HG02973 (cell line): Measurements from ENCODE around the gene GABRD.

Experiments used
- ATAC-seq: cut with Tn5 transposase; IDR thresholded peaks from one replicate; pipeline ENCODE4 v1.9.1; 2021; ENCODE audit warnings: moderate library complexity; ENCODE audit not compliant: unreplicated experiment

Gene GABRD

GRCh38 chr1:2052054-2052679 is 33.0 kb downstream of the GABRD start:
- ATAC-seq: no peak

GRCh38 chr1:2052756-2053155 is 33.6 kb downstream of the GABRD start:
- no peak for ATAC-seq

DNA sequence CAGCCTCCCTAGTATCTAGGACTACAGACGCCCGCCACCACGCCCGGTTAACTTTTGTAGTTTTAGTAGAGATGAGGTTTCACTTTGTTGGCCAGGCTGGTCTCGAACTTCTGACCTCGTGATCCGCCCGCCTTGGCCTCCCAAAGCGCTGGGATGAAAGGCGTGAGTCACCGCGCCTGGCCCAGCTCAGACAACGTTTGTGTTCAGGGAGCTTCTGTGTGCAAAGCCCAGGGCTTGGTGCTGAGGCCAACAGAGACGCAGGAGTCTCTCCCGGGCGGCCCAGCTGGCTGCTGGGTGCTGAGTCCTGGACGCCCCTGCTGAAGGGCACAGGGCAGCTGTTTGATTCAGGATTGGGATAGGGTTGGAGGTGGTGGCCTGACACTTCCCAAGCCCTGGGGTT is 34.1 kb downstream of the GABRD start:
- ATAC-seq: no peak

DNA sequence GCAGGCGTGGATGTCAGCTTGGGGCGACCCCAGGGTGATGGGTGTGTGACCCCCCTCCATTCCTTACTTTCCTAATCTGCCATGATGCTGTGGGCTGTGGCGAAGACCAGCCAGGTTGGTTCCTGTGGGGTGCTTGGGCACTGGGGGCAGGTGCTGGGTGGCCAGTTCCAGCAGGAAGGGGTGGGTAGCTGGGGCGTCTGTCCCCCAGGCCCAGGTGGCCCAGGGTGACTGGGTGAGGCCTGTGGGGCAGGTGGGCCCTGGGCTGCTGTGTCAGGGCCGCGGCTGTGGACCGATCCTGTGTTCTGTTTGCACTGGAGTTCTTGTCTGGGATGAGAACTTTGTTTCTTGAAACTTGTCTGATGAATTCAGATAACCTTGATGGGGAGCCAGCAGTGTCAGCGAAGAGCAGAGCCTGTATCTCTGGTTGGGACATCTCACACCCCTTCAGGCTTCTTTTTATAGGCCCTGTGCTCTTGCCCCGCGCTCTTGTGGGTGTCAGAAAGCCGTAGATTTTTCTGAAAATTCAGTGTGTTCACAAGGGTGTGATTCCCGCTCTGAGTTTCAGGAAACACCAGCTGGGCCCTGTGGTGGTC is 34.7 kb downstream of the GABRD start:
- no peak for ATAC-seq

DNA sequence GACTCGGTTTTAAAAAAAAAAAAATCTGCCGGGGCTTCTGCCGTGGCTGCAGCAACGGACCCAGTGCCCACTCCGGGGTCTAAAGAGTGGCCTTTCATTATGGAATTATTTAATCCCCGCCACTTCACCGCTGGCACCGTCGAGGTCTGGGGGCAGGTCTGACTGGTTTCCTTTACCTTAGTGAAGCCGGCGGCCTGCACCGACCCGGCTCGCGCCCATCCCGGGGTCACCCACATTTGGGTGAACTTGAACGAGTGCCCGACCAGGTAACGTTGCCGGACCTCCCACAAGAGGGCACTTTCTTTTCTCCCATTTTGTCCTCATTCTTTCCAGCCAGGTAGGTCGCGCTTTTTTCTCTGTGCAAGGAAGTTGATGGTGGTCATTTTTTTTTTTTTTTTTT is 35.4 kb downstream of the GABRD start:
- no peak for ATAC-seq

DNA sequence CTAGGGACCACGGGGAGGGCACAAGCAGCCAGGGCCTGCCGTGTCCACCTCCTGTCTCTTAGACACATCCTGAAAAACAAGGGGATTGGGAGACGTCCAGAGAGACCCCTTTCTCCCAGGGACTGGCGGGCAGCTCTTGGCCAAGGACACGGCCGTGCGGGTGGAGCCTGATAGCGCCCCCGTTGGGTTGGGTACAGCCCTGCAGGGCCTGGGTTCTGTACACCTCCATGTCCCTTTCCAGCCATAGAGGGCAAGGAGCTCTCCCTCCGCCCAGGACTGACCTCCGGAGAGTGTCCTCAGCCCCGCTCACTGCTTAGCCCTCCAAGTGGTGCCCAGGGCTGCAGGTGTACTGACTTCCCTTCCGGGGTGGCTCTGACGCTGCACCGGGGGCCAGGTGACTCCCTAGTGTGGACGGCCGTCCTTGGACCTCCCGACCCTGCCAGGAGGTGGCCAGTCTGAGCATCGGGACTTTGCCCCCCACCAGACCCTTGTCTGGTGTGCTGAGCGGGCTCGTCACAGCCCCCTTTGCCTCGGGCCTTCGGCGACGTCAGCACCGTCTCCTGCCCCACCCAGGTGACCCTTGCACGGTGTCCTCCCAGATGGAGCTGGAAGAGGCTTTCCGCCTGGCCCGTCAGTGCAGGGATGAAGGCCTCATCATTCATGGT is 36.9 kb downstream of the GABRD start:
- ATAC-seq: no peak

- no peak for ATAC-seq
Measured at GRCh38 chr1:2056955-2057590, 37.9 kb downstream of the GABRD start.

DNA sequence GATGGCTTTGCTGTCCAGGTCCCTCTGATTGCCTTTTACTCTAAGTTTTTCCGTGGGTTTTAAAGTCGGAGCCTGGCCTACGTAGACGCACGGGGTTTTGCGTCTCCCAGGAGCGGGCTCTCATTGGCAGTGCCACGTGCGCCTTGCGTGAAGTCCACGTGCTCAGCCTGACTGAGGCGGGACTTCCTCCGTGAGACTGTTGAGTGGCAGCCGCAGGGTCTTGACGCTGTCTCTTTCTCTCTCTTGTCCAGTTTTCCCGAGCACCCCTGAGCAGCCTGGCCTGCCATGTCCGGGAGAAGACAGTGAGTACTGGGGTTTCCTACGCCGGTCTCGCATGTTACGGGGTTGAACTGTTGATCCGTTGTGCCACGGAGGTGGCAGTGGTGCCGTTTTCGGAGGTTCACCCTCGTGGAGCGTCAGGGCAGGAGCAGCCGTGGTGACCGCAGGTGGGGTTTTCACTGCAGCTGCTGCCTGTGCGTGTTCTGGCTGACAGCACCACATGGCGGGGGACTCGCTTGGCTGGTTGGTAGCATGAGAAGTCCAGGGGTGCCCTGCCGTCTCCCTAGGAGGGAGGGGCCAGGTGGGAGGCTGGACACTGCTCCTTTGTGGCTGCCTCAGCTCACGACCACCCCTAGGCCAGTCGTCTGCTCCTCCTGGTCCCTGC is 40.3 kb downstream of the GABRD start:
- no peak for ATAC-seq

DNA sequence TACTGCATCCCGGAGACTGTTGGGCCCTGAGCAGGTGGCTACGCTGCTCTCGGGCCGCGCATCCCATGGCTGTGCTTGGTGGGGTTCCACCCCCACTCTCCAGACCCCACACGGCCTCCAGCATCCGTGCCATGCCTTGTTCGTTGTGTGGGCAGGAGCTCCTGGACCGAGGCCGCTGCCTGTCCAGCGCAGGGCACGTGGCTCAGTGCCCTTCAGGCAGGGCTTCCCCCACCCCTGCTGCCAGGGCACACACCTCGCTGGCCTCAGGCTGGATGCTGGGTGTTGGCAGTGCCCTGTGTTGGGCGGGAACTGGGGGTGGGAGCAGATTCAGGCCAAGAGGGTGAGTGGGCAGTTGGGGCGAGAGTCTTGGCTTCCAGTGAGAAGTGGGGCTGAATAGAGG is 40.9 kb downstream of the GABRD start:
- ATAC-seq: no peak

DNA sequence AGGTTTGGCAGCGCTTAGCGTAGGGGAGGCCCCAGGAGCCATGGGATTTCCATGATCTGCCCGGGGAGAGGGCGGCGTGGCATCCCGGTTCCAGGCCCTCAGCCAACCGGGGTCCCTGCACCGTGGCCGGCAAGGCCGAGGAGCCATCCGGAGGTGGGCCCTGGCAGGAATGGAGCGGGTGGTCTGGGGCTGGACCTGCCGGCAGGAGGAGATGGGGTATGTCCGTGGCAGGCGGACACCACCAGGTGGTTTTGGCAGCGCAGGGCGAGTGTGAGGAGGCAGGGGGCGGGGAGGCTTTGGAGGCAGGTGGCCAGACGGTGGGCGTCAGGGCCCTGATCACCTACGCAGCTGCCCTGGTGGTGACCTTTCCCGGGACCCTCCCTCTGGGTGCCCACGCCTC is 41.4 kb downstream of the GABRD start:
- no peak for ATAC-seq

DNA sequence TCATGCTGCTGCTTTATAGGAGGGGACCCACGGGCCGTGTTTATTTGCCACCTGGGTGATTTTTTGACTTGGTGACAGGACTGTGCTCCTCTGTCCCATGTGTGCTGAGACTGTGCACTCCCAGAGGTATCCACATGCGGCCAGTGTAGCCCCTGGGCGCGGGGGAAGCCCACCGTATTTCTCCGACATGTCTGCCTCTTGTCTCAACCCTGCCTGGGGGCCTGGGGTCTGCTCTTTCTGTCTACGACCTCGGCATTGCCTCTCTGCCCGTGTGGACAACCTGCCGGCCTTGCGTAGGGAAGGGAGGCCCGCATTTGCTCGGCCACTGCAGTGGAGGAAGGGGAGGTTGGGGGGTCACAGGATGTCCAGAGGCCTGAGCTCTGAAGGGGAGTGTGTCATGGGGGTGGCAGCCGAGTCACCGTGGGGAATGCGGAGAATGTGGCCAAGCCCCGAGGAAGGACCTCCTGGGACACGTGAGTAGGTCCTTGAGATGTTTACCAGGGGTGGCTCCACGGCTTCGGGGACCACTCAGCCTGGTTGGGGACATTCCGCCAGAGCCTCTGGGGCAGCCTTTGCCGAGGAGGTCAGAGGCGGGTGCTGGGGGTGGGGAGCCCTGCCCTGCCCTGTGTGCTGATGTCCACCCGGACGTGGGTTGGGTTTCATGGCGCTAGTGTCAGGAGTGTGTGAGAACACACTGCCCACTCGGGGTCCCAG is 42.1 kb downstream of the GABRD start:
- no peak for ATAC-seq

- no peak for ATAC-seq
Measured at GRCh38 chr1:2065699-2066098, 46.6 kb downstream of the GABRD start.

GRCh38 chr1:2067393-2067792 is 48.2 kb downstream of the GABRD start:
- no peak for ATAC-seq

- no peak for ATAC-seq
Measured at GRCh38 chr1:2067981-2068380, 48.8 kb downstream of the GABRD start.

DNA sequence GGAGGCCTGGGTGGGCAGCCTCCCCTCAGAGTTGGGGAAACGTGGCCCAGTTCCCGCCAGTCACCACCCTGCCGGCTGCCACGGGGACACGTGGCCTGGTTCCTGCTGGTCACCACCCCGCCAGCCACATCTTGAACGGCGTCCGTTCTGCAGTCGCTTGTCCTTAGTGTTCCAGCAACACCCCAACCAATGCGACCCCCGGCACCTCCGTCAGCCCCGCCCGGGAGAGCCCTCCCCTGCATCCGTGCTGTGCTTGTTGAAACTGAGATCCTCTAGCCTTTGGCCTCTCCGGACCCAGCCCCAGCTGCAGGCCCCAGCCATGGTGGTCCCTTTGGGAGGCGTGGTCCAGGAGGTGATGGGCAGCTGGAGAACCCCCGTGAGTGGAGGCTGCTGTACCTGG is 49.8 kb downstream of the GABRD start:
- ATAC-seq: no peak

- ATAC-seq: no peak
Measured at GRCh38 chr1:2070016-2070415, 50.9 kb downstream of the GABRD start.

DNA sequence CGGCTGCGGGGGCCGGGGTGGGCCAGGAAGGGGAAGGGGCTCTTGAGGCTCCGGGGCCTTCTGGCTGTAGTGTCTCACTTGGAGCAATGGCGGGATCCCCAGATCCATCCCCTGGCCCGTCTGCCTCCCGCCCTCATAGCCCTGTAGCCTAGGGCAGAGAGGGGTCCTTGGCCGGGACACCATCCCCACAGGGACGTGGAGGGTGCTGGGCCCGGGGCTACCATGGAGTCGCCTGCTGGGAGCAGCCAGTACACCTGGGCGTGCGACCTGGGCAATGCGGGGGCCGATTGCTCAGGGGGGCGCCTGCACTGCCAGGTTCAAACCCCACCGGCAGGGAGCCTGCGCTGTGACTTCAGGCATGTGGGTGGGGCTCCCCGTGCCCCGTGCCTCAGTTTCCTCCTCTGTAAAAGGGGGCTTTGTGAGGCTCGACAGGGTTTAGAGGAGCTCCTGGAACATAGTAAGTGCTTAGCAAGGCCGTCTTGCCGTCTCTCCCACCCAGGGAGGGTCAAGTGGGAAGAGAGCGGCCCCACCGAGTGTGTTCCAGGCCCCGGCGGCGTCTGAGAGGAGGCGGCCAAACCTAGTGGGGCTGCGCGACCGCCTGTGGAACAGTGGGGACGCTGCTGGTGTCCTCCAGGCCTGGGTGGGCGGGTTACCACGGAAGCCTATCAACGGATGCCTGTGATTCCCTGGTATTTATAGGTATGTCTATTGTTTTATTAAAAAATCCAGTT is 51.8 kb downstream of the GABRD start:
- ATAC-seq: no peak

GRCh38 chr1:2072109-2072806 is 53.1 kb downstream of the GABRD start:
- ATAC-seq: no peak

GRCh38 chr1:2072891-2073290 is 53.7 kb downstream of the GABRD start:
- no peak for ATAC-seq
